SK-N-DZ (cell line): ENCODE data around the gene ATP5ME.
"Not testable (repeated sequence)": the region's sequence is repeated elsewhere in the genome, so short reads cannot be mapped to it uniquely, and the experiment has no call there.

Experiments used
- DNase-seq: peaks from one replicate; pipeline ENCODE4 v3.0.0-alpha.2; 2015; ENCODE audit warnings: low spot score

ATP5ME gene

DNA sequence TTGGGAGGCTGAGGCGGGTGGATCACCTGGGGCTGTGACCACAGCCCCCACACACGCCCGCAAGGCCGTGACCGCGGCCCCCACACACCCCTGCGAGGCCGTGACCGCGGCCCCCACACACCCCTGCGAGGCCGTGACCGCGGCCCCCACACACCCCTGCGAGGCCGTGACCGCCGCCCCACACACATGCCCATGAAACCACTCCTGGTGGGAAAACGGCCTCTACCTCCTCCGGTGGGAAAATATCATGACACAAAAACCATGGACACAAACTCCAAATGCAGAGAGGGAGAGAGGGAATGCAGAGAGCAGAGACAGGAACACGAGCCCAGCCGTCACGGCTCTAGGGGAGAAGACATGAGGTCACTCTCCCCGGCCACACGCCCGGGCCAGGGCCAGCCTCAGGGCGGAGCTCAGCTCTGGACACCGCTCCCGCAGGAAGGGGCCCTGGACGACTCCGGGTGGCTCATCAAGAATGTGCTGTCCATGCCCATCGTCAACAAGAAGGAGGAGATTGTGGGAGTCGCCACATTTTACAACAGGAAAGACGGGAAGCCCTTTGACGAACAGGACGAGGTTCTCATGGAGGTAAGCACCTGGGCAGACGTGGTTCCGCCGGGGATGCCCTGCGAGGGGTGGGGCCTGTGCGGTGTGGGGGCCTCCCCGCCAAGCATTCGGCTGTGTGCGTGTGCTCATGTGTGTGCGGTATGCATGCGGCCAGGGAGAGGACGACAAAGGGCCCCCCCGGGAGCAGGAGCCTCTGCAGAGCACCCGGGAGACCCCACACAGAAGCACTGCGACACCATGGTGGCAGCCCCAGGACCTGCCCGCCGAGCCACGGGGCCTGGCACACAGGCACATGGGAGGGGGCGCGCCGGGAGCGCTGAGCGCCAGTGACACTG lies 17.4 kb downstream of the ATP5ME start:
- DNase-seq: no peak

- no peak for DNase-seq
Observed at GRCh38 chr4:655464-656151, 18.5 kb downstream of the ATP5ME start.

GRCh38 chr4:654871-655463 lies 19.1 kb downstream of the ATP5ME start:
- DNase-seq: no peak

DNA sequence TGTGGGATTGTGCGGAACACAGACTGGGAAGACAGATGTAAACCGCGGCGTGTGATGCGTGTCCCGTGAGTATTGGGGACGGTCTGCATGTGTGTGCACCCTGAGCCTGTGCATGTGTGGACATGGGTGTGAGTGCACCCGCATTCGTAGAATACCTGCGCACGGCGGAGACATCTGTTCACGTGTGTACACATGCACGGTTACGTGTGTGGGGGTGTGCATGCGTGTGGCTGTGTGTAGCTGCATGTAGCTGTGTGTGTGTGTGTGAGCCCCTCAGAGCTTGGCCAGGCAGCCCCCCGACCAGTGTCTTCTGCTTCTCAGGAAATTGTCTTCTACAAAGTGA lies 19.6 kb downstream of the ATP5ME start:
- no peak for DNase-seq

- DNase-seq: no peak
Observed at GRCh38 chr4:653831-654502, 20.1 kb downstream of the ATP5ME start.

GRCh38 chr4:653080-653821 lies 20.8 kb downstream of the ATP5ME start:
- no peak for DNase-seq

- DNase-seq: no peak
Observed at GRCh38 chr4:651884-652642, 22.0 kb downstream of the ATP5ME start.

DNA sequence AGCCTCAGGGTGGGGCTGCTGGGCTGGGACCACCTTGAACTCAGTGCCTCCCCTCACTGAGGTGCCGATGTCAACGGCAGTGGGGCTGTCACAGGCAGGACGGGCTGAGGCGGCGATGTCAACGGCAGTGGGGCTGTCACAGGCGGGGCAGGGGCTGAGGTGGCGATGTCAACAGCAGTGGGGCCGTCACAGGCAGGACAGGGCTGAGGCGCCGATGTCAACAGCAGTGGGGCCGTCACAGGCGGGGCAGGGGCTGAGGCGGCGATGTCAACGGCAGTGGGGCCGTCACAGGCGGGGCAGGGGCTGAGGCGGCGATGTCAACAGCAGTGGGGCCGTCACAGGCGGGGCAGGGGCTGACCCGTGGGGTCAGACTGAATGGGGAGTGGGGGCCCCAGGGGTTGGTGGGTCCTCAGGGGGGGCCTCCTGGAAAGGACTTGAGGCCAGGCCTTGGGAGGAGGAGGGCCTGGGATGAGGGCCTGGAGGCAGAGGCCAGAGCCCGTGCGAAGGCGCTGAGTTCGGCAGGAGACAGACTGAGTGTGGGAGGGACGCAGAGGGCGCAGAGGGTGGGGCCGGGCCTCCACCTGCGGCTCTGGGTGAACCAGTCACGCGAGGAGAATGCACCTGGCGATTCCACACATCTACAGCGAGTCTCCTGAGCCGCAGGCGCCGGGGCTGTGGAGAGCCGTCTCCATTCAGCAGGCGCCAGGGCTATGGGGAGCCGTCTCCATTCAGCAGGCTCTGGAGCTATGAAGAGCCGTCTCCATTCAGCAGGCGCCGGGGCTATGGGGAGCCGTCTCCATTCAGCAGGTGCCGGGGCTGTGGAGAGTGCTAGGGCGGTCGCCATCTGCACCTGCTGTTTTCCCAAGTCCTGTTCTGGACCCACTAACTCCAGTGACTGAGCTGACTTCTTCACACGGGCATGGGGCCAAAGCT lies 22.9 kb downstream of the ATP5ME start:
- DNase-seq: no peak

DNA sequence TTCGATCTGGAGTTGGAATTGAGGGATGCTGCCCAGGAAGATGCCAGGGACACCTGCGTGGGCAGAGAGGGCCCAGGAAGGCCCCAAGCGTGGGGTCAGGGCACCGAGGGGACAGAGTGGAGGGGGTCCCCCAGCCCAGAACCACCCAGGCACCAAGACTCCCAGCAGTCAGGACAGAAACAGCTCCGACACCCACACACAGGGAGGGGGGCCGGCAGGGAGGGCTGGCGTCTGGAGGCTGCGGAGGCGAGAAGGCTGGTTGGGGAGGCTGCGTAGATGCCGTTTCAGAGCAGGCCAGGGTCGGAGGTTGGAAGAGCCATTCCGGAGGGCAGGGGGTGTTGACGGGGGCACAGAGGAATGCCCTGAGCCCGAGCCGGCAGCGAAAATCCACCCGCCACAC lies 23.6 kb downstream of the ATP5ME start:
- no peak for DNase-seq

- DNase-seq: no peak
Observed at GRCh38 chr4:649751-650310, 24.2 kb downstream of the ATP5ME start.

GRCh38 chr4:649293-649625 lies 24.8 kb downstream of the ATP5ME start:
- no peak for DNase-seq

DNA sequence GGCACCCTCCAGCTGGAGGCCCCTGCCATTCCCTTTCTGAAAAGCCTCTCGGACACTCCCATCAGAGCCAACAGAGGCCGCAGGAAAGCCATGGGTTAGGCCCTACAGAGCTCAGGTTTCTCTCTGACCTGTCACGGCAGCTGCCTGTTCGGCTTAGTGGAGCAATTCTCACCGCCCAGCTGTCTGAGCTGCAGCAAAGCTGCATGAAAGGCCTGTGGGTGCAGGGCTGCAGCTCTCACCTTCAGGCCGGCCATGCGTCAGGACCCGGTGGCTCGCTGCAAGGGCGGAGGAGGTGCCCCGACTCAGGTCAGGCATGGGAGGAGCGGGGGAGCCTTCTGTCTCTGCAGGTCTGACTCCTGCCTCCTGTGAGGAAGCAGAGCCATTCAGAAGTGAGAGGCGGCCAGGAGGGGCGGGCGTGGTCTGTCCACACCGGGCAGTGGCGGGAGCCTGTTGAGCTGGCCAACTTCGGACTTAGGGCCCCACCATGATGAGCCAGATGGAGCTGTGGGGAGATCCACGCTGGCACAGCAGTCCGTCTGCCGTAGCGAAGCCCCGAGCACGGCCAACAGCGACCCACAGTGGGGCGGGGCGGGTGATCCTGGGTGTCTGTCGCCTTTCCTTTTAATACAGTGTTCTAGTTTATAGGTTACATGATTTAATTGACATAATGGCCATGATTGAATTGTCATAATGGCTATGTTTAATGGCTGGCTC lies 25.3 kb downstream of the ATP5ME start:
- no peak for DNase-seq

DNA sequence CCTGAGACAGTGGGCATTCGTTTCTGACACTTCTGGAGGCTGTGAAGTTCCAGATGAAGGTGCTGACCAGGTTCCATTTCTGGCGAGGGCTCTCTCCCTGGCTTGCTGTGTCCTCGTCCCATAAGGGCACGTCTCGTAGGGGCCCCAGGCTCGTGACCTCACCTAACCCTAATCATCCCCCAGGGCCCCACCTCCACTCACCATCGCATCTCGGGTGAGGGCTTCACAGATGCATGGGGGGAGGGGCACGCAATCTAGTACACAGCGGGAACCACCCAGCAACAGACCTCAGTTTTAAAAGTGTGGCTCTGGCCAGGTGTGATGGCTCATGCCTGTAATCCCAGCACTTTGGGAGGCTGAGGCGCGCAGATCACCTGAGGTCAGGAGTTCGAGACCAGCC lies 26.6 kb downstream of the ATP5ME start:
- DNase-seq: no peak

DNA sequence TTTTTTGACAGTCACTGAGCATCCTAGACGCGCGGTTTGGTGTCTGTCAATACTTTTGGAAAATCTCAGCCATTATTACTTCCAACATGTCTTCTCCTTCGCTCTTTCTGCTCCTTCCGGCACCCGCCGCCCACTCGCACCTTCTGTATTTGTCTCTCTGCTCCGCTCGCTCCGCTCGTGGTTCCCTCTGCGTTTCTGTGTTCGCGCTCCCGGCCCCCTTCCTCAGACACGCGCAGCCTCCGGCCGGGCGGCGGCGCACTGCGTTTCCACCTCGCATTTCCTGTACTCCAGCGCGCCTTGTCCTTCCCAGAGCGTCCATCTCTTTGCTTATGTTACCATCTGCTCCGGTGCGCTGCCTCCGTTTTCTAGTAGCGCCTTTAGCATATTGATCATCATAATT lies 27.6 kb downstream of the ATP5ME start:
- DNase-seq: peak; percentile 67

GRCh38 chr4:642366-642765 lies 31.7 kb downstream of the ATP5ME start:
- DNase-seq: not testable (repeated sequence)

DNA sequence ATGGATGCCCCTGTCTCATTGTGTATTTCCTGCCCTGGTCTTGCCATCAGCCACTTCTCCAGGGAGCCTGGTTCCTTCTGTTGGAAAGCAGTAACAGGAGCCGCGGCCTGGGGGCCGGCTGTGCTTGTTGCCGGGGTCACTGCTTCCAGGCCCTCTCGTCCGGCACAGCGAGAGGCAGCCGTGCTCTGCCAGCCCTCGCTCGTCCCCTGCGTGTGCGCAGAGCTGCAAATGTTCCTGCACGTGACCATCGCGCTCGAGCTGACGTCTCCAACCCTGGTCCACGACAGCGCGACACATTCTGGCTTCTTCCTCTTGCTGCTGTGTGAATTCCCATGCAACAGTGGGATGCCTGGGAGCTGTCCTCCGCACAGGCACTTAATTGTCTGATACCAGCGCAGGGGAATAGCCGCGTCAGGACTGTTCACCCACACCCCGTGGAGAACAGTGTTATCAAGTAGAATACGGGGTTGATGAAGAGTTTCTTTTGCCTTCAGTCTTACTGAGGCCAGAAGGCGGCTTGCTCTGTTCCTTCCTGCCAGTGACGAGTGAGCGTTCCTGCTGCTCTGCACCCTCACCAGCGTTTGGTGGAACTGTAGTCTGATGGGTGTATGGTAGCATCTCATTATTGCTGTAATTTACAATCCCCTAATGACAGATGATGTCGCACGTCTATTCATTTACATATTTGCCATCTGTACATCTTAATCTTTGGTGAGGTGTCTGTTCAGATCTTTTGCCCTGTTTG lies 36.4 kb downstream of the ATP5ME start:
- peak; percentile 39 for DNase-seq

- DNase-seq: no peak
Observed at GRCh38 chr4:636628-637159, 37.4 kb downstream of the ATP5ME start.
